Left ventricle myocardium superior (tissue), 1 donor: Measurements from ENCODE around the gene YLPM1. TPM values are rescaled to one million over a fixed set of nuclear protein-coding genes. Genes with fewer than 3 reads are reported as not detected.
"Not testable (repeated sequence)": the region's sequence is repeated elsewhere in the genome, so short reads cannot be mapped to it uniquely, and the experiment has no call there.

ENCODE experiments used
- ATAC-seq: fragments of 200-7000 bp; cut with Tn5 transposase; one replicate; pipeline ENCODE4 v1.9.1; 2020; ENCODE audit warnings: mild to moderate bottlenecking, moderate library complexity
- DNase-seq: peaks from one replicate; pipeline ENCODE4 v3.0.0-alpha.2; 2020
- intact Hi-C: fragments of 100-400 bp; cut with micrococcal nuclease; formaldehyde crosslinking; loops from one replicate; pipeline ENCODE4 v1.11.0; 2022
- long read RNA-seq: library from polyadenylated mRNA; unstranded; transcript quantifications from one replicate; pipeline ENCODE4 v2.0.0, GENCODE V29; 2021
- total RNA-seq: library from RNA; stranded (reverse); fragmentation: NEBNext Ultra II Directional; extraction: Animal tissue kit (Norgen Biotek cat#: 25700); gene quantifications from one replicate; pipeline ENCODE4 v1.2.1, GENCODE V29; 2021
- donor health status: DM: no; HTN: yes; CAD: no; lungs with severe emphysema.

The YLPM1 gene
- 26.4 TPM for total RNA-seq
- long read RNA-seq, partial matches to known transcripts, result 6 of 7 reads
- long read RNA-seq, other reads (novel, unspliced or antisense), result 1 of 7 reads

DNA sequence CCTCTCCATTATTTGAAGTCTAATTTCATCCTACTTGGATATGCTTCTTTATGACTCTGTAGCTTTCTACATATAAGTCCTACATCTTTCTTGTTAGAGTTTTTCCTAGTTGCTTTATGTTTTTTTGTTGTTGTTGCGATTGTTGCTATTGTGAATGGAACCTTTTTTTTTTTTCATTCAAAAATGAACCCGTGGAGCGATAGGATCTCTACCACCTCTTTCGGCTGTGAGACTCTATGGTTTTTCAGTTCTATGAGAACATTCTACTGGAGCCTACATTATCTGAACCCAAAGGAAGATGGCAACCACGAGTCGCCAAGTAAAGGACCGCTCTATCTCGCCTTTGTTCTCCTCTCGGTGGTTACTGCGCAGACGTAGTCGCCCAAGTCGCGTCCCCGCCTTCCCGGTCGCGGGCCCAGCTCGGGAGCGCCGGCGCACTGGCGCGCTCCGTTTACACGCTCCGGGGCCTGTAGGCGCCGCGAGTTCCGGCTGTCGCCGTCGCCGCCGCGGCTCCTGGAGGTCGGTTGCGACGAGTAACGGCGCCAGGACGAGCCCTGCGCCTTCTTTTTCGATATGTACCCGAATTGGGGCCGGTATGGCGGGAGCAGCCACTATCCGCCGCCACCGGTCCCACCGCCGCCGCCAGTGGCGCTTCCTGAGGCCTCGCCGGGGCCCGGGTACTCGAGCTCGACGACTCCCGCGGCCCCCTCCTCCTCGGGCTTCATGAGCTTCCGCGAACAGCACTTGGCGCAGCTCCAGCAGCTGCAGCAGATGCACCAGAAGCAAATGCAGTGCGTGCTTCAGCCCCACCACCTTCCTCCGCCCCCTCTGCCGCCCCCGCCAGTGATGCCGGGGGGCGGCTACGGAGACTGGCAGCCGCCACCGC is at the start of gene YLPM1:
Gene YLPM1 (plus strand): TSS at position 400 of the 886 bp plus-strand sequence. CDS start 174 bp downstream, at position 574.
- intact Hi-C loops, result no loop called here
- peak; percentile 95 for DNase-seq
- peak; percentile 99 for ATAC-seq

DNA sequence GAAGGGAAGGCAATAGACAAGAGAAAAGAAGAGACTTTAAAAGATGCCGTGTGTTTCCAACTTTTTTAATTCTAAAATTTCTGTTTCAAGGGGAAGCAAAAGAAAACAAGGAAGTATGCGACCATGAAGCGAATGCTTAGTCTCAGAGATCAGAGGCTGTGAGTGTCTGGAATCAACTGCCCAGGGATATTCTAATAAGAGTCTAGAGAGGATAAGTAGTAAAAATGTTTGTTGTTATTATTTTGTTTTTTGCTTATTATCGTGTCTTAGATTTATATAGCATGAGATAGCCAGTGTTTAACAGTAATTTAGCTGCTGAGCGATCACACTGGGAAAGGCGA is 49.8 kb upstream of the YLPM1 start:
- intact Hi-C loops, result no loop called here
- ATAC-seq (peak; percentile 7), DNase-seq (no peak)

DNA sequence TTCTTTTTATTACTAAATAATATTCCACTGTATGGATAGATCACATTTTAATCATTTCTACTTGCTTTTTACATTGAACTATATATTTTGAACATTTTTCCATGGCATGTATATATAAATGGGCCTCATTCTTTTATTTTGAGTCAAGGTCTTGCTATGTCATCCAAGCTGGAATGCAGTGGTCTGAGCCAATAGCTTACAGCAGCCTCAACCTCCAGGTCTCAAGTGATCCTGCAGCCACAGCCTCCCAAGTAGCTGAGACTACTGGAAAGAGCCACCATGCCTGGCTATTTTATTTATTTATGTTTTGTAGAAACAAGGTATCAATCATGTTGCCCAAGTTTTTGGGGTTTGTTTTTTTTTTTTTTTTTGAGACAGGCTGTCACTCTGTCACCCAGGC is 42.6 kb upstream of the YLPM1 start:
- no peak for ATAC-seq
- intact Hi-C loops, result no loop called here
- no peak for DNase-seq

DNA sequence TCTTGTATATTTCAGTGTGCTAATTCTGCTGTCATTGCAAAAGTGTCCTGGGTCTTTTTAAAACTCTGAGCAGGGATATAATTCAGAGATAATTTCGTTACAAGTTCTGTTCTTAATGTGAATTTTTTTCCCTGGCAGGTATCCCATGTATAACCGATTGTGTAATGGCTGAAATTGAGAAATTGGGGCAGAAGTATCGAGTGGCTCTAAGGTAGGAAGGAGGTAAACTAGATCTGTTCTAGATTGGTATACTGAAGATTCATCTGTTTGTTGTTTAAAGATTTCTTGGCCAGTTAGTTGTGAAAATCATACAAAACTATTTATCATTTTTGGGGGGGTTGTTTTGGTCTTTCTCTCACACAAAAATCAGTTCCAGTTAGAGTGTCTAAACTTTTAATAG is 40.0 kb upstream of the YLPM1 start:
- intact Hi-C loops, result no loop called here
- ATAC-seq, result no peak
- DNase-seq, result no peak

- intact Hi-C loops, result no loop called here
- no peak for DNase-seq
These were observed 30.7 kb upstream of the YLPM1 start for GRCh38 chr14:74732387-74732786.

GRCh38 chr14:74733221-74733620 is 29.9 kb upstream of the YLPM1 start:
- no peak for DNase-seq
- no peak for ATAC-seq
- intact Hi-C loops, result no loop called here

More at GRCh38 chr14:74732387-74732786, 30.7 kb upstream of the YLPM1 start:
- no peak for ATAC-seq

DNA sequence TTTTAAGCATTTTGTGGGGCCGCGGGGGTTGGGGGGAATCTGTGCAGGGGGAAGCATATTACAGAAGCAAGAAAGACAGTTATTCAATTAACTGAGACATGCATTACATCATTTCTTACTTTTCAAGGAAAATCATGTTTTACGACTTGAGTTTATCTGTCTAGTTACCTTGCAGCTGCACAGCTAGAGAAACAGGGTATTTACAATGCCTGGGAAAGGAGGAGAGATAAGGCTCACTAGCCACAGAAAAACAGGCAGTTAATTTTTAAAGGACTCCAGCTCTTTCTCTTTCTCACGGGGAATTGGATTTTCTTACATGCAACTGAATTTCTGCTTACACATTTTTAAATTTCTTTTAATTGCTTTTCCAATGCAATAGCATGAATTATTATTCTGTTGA is 28.0 kb upstream of the YLPM1 start:
- no peak for DNase-seq
- ATAC-seq, result no peak
- intact Hi-C loops, result no loop called here

DNA sequence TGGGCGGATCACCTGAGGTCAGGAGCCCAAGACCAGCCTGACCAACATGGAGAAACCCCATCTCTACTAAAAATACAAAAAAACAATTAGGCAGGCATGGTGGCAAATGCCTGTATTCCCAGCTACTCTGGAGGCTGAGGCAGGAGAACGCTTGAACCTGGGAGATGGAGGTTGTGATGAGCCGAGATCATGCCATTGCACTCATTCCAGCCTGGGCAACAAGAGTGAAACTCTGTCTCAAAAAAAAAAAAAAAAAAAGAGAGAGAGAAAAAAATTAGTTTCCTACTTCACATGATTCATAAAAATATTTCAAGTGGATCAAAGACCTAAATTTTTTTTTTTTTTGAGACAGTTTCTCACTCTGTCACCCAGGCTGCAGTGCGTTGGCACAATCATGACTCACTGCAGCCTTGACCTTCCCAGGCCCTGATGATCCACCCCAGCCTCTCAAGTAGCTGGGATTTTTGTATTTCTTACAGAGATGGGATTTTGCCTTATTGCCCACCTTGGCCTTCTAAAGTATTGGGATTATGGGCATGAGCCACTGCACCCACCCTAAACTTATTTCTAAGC is 25.3 kb upstream of the YLPM1 start:
- DNase-seq, result no peak
- intact Hi-C loops, result no loop called here
- no peak for ATAC-seq

DNA sequence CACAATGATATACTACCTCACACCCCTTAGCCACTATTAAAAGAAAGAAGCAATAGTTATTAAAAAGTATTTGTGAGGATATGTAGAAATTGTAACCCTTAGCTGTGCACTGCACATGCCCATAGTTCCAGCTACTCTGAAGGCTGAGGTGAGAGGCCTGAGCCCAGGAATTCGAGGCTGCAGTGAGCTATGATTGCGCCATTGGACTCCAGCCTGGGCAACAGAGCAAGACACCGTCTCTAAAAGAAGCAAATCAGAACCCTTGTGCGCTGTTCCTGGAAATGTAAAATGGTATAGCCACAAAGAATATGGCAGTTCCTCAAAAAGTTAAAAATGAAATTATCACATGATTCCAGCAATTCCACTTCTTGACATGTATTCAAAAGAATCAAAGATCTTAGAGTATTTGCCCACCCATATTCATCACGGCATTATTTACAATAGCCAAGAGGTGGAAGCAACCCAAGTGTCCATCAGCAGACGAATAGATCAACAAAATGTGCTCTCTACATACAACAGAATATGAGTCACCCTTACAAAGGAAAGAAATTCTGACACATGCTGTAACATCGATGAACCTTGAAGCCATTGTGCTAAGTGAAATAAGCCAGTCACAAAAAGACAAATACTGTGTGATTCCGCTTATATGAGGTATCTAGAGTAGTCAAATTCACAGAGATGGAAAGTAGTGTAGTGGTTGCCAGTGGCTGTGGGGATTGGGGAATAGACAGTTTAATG is 23.7 kb upstream of the YLPM1 start:
- DNase-seq, result no peak
- intact Hi-C loops, result no loop called here
- ATAC-seq, result no peak

GRCh38 chr14:74747237-74747636 is 15.9 kb upstream of the YLPM1 start:
- no peak for ATAC-seq
- intact Hi-C loops, result no loop called here
- no peak for DNase-seq

GRCh38 chr14:74754157-74754556 is 9.0 kb upstream of the YLPM1 start:
- ATAC-seq (no peak), DNase-seq (no peak)
- intact Hi-C loops, result no loop called here

DNA sequence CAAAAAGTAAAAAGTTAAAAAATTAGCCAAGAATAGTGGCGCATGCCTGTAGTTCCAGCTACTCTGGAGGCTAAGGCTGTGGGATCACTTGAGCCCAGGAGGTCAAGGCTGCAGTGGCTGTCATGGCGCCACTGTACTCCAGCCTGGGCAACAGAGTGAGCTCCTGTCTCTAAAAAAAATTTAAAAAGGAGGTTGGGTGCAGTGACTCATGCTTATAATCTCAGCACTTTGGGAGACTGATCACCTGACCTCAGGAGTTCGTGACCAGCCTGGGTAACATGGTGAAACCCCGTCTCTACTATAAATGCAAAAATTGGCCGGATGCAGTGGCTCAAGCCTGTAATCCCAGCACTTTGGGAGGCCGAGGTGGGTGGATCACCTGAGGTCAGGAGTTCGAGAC is 8.2 kb upstream of the YLPM1 start:
- intact Hi-C loops, result no loop called here
- ATAC-seq (no peak), DNase-seq (no peak)

DNA sequence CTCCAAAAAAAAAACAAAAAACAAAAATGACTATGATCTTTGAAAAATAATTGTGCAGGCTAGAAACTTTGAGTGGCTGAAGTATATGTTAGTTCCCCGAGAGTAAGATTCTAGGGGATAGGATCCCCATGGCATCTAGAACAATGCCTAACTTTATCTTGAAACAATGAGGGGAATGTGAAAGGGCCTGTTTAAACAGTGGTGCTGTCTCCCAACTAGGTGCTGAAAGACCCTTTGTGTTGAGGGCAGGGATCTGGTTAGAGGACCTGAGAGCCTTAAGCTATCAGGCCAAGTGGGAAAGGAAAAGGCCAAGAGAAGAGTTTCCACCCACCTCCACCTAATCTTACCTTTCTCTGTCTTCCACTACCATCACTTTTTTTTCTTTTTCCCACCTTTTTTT is 6.8 kb upstream of the YLPM1 start:
- no peak for ATAC-seq
- DNase-seq, result no peak
- intact Hi-C loops, result no loop called here

GRCh38 chr14:74758505-74758904 is 4.6 kb upstream of the YLPM1 start:
- ATAC-seq, DNase-seq, intact Hi-C loops: not testable (repeated sequence)

GRCh38 chr14:74763803-74764531 is 851 bp downstream of the YLPM1 start:
- intact Hi-C loops, result no loop called here
- ATAC-seq, result no peak
- DNase-seq, result no peak

GRCh38 chr14:74765721-74766120 is 2.6 kb downstream of the YLPM1 start:
- no peak for ATAC-seq
- intact Hi-C loops, result no loop called here
- DNase-seq, result no peak

- DNase-seq (no peak), ATAC-seq (no peak)
- intact Hi-C loops, result no loop called here
These were observed 8.3 kb downstream of the YLPM1 start for GRCh38 chr14:74771399-74771798.

DNA sequence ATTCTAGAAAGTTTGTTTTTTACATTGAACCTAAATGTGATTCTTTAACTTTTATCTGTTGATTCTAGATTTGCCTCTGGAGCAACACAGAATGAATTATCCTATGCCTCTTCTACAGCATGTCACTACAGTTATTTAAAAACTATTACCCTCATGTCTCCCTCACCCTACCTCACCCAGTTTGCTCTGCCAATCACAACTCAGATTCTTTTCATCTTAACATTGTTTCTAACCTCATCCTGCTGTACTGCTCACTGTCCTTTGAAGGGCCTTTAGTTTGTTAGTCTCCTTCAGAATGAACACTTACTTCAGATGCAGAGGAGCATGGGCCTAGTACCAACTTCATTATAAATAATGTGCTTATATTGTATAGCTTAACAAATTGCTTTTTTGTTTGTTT is 21.5 kb downstream of the YLPM1 start:
- DNase-seq (no peak), ATAC-seq (peak; percentile 88)
- intact Hi-C loops, result no loop called here

- ATAC-seq (no peak), DNase-seq (no peak)
- intact Hi-C loops, result no loop called here
These were observed 22.0 kb downstream of the YLPM1 start for GRCh38 chr14:74785056-74785613.
